ENCODE measurements around the gene PRPF31. TPM values are rescaled to one million over a fixed set of nuclear protein-coding genes. Genes with fewer than 3 reads are reported as not detected.
"Not testable (repeated sequence)": the region's sequence is repeated elsewhere in the genome, so short reads cannot be mapped to it uniquely, and the experiment has no call there.

Gene PRPF31
- total RNA-seq, 2 donors from 2014 or later = 49.4 to 56.8 TPM

GRCh38 chr19:54165222-54165621 lies 49.7 kb downstream of the PRPF31 start:
- Mint-ChIP-seq H3K4me3 (peak overlapping the region; percentile 80), H3K27ac (peak overlapping the region; percentile 27), H3K27me3 (no peaks in the 10 kb centered on the region), H3K4me1 (peaks cover 26% of the 10 kb centered on the region), H3K36me3 (ENCODE audit: low read depth) (no peaks in the 10 kb centered on the region)
- DNase-seq (no peak), ATAC-seq (no peak)
- H3K9me3 ChIP-seq (ENCODE audit: control insufficient read depth, low read length, poor library complexity, severe bottlenecking) = no peaks in the 10 kb centered on the region

GRCh38 chr19:54168174-54168917 lies 52.8 kb downstream of the PRPF31 start:
- peak; percentile 78 to 89 (median 86) for DNase-seq
- Mint-ChIP-seq H3K4me1 (peaks cover 12% of the 10 kb centered on the region), H3K27me3 (no peaks in the 10 kb centered on the region), H3K27ac (peak overlapping the region; percentile 61), H3K4me3 (peak overlapping the region; percentile 47), H3K36me3 (ENCODE audit: low read depth) (no peaks in the 10 kb centered on the region)
- peak; percentile 82 for ATAC-seq
- no peaks in the 10 kb centered on the region for H3K9me3 ChIP-seq (ENCODE audit: control insufficient read depth, low read length, poor library complexity, severe bottlenecking)

GRCh38 chr19:54169149-54169740 lies 53.7 kb downstream of the PRPF31 start:
- H3K27ac Mint-ChIP-seq = no peak overlapping the region
- no peak for DNase-seq
- H3K9me3 ChIP-seq (ENCODE audit: control insufficient read depth, low read length, poor library complexity, severe bottlenecking) = no peaks in the 10 kb centered on the region
- ATAC-seq = no peak
- H3K4me1 Mint-ChIP-seq = peaks cover 11% of the 10 kb centered on the region
- no peaks in the 10 kb centered on the region for H3K36me3 Mint-ChIP-seq (ENCODE audit: low read depth)
- no peaks in the 10 kb centered on the region for H3K27me3 Mint-ChIP-seq
- H3K4me3 Mint-ChIP-seq = no peak overlapping the region

- H3K4me3 Mint-ChIP-seq, DNase-seq: not testable (repeated sequence)
These were observed 56.3 kb downstream of the PRPF31 start for GRCh38 chr19:54171736-54172431.

GRCh38 chr19:54172471-54173358 lies 57.2 kb downstream of the PRPF31 start, which contains the start of gene TMC4:
Gene TMC4 (minus strand): TSS chr19:54173160. CDS start chr19:54173117, 43 bp downstream.
- no peaks in the 10 kb centered on the region for H3K36me3 Mint-ChIP-seq (ENCODE audit: low read depth)
- H3K27me3 Mint-ChIP-seq = no peaks in the 10 kb centered on the region
- H3K9me3 ChIP-seq (ENCODE audit: control insufficient read depth, low read length, poor library complexity, severe bottlenecking) = no peaks in the 10 kb centered on the region
- H3K27ac Mint-ChIP-seq = no peak within 1 kb of the TSS
- H3K4me3 Mint-ChIP-seq = no peak within 1 kb of the TSS
- peaks cover 6% of the 10 kb centered on the region for H3K4me1 Mint-ChIP-seq
- ATAC-seq = peak; percentile 25
- DNase-seq = no peak

More at GRCh38 chr19:54171736-54172431, 56.3 kb downstream of the PRPF31 start:
- H3K27ac Mint-ChIP-seq = peak overlapping the region; percentile 74
- H3K36me3 Mint-ChIP-seq (ENCODE audit: low read depth); H3K27me3 Mint-ChIP-seq; ATAC-seq; H3K9me3 ChIP-seq (ENCODE audit: control insufficient read depth, low read length, poor library complexity, severe bottlenecking); H3K4me1 Mint-ChIP-seq: not testable (repeated sequence)

GRCh38 chr19:54173359-54173699 lies 57.8 kb downstream of the PRPF31 start:
- Mint-ChIP-seq H3K4me3 (no peak overlapping the region), H3K4me1 (peaks cover 6% of the 10 kb centered on the region), H3K36me3 (ENCODE audit: low read depth) (no peaks in the 10 kb centered on the region), H3K27ac (no peak overlapping the region), H3K27me3 (no peaks in the 10 kb centered on the region)
- DNase-seq (no peak), ATAC-seq (no peak)
- H3K9me3 ChIP-seq (ENCODE audit: control insufficient read depth, low read length, poor library complexity, severe bottlenecking) = no peaks in the 10 kb centered on the region

DNA sequence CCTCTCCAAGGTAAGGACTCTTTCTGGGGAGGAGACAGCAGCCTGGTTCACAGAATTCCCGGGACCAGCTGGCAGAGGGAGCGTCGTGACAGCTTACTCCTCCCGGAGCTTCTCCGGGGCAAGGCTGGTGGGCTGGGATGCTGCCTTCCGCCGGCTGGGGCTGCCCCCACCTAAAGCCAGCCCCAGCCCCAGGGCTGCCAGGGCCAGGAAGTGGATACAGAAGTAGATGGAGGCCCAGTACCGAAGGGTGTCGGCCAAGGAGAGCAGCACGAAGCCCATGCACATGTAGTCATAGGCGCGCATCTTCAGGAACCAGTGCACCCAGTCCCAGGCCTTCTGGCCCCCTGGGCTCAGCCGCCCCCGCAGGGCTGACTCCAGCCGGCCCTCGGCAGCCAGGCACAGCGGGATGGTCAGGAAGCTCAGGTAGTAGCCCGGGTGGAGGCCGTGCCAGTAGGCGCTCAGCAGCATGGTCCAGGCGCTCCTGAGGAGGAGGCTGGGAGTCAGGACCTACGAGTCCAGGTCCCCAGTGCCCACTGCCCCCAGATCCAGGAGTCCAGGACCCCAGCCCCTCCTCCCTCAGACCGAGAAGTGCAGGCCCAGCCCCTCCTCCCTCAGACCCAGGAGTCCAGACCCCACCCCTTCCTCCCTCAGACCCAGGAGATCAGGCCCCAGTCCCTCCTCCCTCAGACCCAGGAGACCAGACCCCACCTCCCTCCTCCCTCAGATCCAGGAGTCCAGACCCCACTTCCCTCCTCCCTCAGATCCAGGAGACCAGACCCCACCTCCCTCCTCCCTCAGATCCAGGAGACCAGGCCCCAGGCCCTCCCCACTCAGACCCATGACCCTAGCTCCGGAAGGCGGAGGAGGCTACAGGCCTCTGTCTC lies 58.6 kb downstream of the PRPF31 start:
- peak overlapping the region; percentile 29 for H3K27ac Mint-ChIP-seq
- H3K36me3 Mint-ChIP-seq (ENCODE audit: low read depth) = no peaks in the 10 kb centered on the region
- H3K27me3 Mint-ChIP-seq = no peaks in the 10 kb centered on the region
- peaks cover 4% of the 10 kb centered on the region for H3K4me1 Mint-ChIP-seq
- no peak for ATAC-seq
- no peak for DNase-seq
- H3K9me3 ChIP-seq (ENCODE audit: control insufficient read depth, low read length, poor library complexity, severe bottlenecking) = no peaks in the 10 kb centered on the region
- H3K4me3 Mint-ChIP-seq = no peak overlapping the region

GRCh38 chr19:54178581-54179261 lies 63.2 kb downstream of the PRPF31 start:
- H3K36me3 Mint-ChIP-seq (ENCODE audit: low read depth) = no peaks in the 10 kb centered on the region
- ATAC-seq = peak; percentile 99
- H3K4me1 Mint-ChIP-seq = peaks cover 2% of the 10 kb centered on the region
- no peaks in the 10 kb centered on the region for H3K27me3 Mint-ChIP-seq
- no peak overlapping the region for H3K27ac Mint-ChIP-seq
- H3K9me3 ChIP-seq (ENCODE audit: control insufficient read depth, low read length, poor library complexity, severe bottlenecking) = no peaks in the 10 kb centered on the region
- H3K4me3 Mint-ChIP-seq = no peak overlapping the region
- no peak for DNase-seq

DNA sequence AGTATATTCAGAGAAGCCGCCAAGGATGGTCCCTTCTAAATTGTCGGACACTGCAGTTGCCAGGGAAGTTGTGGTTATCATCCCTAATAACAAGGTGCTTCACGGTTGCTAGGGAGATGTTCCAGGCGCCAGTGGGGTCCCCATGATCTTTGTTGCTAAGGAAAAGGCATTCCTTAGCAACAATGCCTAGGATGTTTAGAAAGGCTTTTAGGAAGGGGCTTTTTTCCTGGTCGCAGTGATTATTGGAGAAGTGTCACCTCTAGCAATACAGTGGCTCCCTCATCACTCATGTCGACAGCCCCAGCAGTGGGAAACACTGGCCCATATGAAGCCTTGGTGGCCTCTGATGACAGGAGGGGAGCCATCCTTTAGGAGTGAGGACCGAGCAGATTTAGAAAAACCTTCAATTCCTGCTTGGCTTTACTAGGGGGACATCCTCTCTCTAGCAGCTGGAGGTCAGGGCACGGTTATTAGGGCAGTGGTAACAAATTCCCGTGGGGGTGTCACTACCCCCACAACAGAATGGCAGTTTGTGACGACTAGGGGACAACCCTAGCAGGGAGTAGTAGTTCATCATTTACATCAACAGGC lies 63.8 kb downstream of the PRPF31 start:
- Mint-ChIP-seq H3K4me1 (peaks cover 2% of the 10 kb centered on the region), H3K27ac (no peak overlapping the region), H3K4me3 (no peak overlapping the region), H3K27me3 (no peaks in the 10 kb centered on the region), H3K36me3 (ENCODE audit: low read depth) (no peaks in the 10 kb centered on the region)
- DNase-seq (no peak), ATAC-seq (no peak)
- H3K9me3 ChIP-seq (ENCODE audit: control insufficient read depth, low read length, poor library complexity, severe bottlenecking) = no peaks in the 10 kb centered on the region

- Mint-ChIP-seq H3K27me3 (no peaks in the 10 kb centered on the region), H3K36me3 (ENCODE audit: low read depth) (no peaks in the 10 kb centered on the region)
These were observed 64.4 kb downstream of the PRPF31 start for GRCh38 chr19:54179921-54180461.

DNA sequence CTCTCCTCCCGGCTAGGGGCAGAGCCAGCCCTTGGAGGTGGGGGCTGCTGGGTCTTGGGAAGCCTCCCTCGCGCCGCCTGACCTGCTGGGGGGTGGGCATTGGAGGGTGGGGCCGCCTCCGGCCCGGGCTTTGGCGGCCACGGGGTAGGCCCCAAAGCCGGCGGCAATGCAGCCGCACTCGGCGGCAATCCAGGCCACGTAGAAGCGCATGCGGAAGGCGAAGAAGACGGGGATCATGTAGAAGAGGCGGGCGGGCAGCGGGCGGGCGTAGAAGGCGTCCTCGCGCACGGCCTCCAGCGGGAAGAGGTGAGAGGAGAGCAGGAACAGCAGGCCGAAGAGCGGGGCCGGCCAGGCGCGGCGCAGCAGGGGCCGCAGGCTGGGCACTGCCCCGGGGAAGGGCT lies 65.1 kb downstream of the PRPF31 start:
- no peaks in the 10 kb centered on the region for H3K27me3 Mint-ChIP-seq
- DNase-seq (no peak), ATAC-seq (no peak)
- H3K4me1 Mint-ChIP-seq = peaks cover 2% of the 10 kb centered on the region
- no peak overlapping the region for H3K27ac Mint-ChIP-seq
- no peak overlapping the region for H3K4me3 Mint-ChIP-seq
- no peaks in the 10 kb centered on the region for H3K9me3 ChIP-seq (ENCODE audit: control insufficient read depth, low read length, poor library complexity, severe bottlenecking)
- no peaks in the 10 kb centered on the region for H3K36me3 Mint-ChIP-seq (ENCODE audit: low read depth)

More at GRCh38 chr19:54179921-54180461, 64.4 kb downstream of the PRPF31 start:
- no peak for DNase-seq
- Mint-ChIP-seq H3K27ac (no peak overlapping the region), H3K4me1 (peaks cover 2% of the 10 kb centered on the region), H3K4me3 (no peak overlapping the region)
- ATAC-seq = no peak
- H3K9me3 ChIP-seq (ENCODE audit: control insufficient read depth, low read length, poor library complexity, severe bottlenecking) = no peaks in the 10 kb centered on the region
